GM18507 (cell line): ENCODE measurements around the gene ZBED4.

ENCODE experiments used
- DNase-seq: peaks from one replicate; pipeline ENCODE4 v3.0.0; 2011; ENCODE audit warnings: low read depth; ENCODE audit not compliant: insufficient read length; ENCODE audit errors: extremely low spot score
- FAIRE-seq: peaks from 2 replicates; lab custom pipeline; 2011; peaks lifted over from hg19 to GRCh38; lab: Jason Lieb, UNC

Gene ZBED4

GRCh38 chr22:49825944-49826602 lies 27.6 kb upstream of the ZBED4 start:
- FAIRE-seq (peak; percentile 47), DNase-seq (no peak)

GRCh38 chr22:49826603-49827270 lies 26.9 kb upstream of the ZBED4 start:
- DNase-seq (no peak), FAIRE-seq (no peak)

DNA sequence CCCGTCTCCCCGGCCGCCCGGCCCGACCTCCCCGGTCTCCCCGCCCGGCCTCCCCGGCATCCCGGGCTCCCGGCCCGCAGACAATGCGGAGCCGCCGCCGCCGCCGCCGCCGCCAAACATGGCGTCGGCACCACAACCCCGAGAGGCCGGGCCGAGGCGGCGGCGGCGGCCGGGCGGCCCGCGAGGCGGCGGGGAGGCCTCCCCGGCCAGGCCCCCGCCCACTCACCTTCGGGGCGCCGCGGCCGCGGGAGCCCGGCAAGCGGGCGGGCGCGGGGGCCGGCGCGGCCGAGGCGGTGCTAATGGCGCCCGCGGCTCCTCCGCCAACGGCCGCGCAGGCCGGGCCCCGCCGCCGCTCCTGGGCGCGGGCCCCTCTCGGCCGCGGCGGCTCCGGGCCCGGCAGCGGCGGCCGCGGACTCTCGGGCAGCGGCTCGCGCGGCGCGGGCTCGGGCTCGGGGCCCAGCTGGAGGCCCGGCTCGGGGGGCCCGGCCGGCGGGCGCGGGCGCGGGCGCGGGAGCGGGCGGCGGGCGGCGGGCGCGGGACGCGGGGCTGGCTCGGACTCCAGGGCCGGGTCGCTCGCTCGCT lies 26.3 kb upstream of the ZBED4 start:
- DNase-seq (no peak), FAIRE-seq (no peak)

GRCh38 chr22:49827853-49828598 lies 25.6 kb upstream of the ZBED4 start, which contains the start of gene BRD1:
TSS of gene BRD1 (minus strand) at chr22:49827873. CDS start at chr22:49824317, 3,556 bp downstream.
- FAIRE-seq (peak; percentile 73), DNase-seq (peak; percentile 45)

DNA sequence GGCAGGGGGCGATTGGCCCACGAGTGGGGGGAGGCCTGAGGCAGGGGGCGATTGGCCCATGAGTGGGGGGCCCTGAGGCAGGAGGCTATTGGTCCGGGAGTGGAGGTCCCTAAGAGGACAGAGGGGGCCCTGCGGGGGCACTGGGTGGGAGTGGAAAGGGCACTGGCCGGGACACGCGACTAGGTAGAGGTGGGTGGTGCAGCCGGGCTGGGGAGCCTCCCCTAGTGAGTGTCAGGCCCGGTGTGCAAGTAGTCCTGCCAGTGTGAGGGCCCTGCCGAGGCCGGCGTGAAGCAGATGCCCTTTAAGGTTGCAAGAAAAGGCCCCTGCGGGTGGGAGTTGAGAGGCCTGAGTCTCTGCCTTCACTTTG lies 25.1 kb upstream of the ZBED4 start:
- no peak for FAIRE-seq
- no peak for DNase-seq

GRCh38 chr22:49829044-49829853 lies 24.4 kb upstream of the ZBED4 start:
- FAIRE-seq: no peak
- no peak for DNase-seq

DNA sequence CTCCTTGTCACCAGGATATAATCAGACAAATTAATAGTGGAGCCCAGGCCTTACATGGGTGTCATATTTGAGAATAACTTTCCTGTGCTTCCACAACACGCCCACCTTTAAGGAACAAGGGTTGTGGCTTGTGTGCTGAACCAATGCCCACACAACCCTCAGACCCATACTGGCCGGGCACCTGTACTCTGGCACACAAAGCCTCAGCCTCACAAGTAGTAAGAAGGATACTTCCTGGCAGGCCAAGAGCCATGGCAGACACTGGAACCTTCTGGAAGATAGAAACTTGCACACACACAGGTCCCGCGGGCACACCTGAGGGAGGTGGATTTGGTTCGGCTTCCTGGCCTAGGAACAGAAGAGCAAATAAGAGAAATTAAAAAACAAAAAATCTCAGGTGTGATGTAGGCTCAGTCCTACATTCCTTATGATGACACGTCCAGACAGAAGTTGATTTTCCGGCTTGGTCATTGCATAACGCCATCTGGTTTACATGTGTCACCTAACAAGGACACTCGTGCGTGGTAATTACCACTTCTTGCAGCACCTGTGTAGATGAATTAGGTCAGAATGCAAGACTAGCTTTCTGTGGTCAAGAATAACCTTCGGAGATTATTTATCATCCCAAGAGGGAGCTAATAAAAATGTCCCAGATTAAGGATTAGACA lies 20.2 kb upstream of the ZBED4 start:
- no peak for FAIRE-seq
- DNase-seq: no peak

- DNase-seq (no peak), FAIRE-seq (peak; percentile 78)
These were observed 14.6 kb upstream of the ZBED4 start for GRCh38 chr22:49838771-49839717.

- FAIRE-seq (no peak), DNase-seq (no peak)
These were observed 8.4 kb upstream of the ZBED4 start for GRCh38 chr22:49845241-49845640.

DNA sequence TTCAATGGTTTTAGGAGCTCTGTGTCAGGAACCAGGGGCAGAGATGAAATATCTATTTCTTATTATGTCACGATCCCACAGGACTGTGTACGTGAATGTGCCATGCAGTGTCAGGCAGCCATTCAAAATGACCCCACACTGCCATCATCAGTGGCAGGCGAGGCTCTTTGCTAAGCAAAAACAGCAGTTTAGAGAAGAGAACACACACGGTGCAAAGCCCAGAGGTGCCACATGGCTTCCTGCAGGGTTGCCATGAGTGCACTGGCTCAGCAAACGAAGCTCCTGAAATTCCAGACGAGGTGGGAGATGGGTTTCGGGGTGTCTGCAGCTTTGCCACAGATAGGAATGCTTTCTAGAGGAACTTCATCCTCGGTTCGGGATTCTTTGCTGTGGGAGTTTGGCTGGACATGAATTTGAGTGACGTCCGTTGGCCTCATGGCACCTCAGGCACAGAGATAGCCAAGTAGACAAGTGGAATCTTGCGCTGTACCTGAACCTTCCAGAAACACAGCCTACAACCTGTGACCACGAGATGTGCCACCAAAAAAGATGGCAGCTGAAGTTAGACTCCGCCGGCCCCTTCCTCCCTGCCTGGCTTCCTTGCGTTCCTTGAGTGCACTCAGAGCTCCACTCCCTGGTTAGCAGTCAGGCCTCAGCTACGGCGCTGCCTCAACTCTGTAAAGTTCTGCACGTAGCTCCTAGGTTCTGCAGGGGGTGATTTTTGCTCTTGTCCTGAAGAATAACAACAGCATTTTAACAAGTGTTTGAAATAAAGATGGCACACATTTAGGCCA lies 7.8 kb upstream of the ZBED4 start:
- FAIRE-seq (no peak), DNase-seq (no peak)

DNA sequence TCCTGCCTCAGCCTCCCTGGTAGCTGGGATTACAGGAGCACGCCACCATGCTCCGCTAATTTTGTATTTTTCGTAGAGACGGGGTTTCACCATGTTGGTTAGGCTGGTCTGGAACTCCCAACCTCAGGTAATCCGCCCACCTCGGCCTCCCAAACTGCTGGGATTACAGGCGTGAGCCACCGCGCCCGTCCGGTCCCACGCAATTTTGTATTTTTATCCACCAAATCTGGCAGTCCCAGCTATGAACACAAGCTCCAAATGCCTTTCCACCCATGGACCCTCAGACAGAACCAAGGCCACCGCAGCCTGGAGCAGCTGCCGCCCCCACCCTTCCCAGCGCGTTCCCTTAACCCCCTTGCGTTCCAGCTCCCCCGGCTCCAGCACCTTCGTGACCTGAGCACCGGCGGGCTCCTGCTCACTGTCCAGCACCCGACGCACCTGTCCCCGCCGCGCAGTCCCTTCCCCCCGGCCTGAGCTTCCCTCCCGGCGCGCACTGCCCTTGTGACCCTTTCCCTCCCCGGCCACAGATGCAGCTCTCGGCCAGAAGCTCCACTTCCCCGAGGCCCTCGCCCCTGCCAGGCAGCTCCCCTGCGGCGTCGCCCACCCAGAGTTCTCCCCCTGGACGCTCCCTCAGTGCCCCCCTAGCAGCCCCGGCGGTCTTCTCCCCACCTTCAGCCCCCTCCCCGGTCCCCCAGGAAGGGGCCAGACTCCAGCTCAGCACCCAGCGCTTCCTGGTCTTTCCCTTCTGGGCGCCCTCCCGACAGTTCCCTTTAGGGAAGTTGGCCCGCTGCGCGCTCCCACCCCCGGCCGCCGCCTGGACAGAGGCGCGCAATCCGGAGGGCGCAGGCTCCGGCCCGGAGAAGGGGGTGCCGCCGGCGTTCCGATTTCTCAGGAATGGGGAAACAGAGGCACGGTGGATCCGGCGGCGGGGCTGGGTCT lies 5.6 kb upstream of the ZBED4 start:
- no peak for FAIRE-seq
- DNase-seq: no peak

GRCh38 chr22:49848690-49849160 lies 4.9 kb upstream of the ZBED4 start:
- FAIRE-seq (no peak), DNase-seq (no peak)

- no peak for DNase-seq
- no peak for FAIRE-seq
These were observed 4.3 kb upstream of the ZBED4 start for GRCh38 chr22:49849161-49850020.

DNA sequence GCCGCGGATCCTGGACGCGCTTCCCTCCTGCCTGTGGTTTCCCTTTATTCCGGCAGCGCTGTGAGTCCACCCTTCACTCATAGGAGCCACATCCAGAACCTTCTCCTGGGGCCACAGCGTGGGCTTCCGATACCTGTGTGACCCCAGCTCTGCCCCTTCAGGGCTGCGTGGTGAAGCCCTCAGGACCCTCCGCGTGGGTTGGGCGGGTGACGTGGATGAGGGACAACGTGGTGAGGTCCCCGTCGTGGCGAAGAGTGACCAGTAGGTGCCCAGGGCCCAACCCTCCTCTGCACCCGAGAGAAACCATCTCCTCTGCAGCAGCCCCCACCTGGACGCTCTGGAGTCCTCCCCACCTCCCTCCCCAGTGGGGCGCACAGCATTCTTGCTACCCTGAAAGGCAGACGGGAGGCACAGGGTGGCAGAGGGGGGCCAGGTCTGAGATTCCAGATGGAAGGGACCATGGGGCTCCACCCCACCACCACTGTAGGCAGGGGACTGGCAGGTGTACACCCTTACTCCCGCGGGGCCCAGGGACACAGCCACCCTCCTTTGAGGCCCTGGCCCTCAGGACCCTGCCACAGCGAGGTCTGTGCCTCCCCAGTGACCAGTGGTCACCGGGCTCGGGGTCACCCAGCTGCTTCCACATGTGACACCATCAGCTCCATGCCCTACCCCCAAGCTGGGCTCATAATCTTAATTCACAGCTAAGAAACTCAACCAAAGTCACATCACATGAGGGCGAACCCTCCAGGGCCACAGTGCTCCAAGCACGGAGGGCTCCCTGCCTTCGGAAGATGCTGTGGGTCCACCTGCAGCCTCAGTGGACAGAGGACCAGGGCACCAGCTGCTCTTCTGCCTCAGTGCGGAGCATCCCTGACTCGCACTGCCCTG lies 3.4 kb upstream of the ZBED4 start:
- FAIRE-seq: no peak
- no peak for DNase-seq
